ENCODE results near the gene CDNF. TPM values are rescaled to one million over a fixed set of nuclear protein-coding genes. Genes with fewer than 3 reads are reported as not detected.
A peak's percentile ranks its signal among the peaks of the same experiment; 100 is the strongest.

The CDNF gene
- total RNA-seq, 3 donors from 2014 or later: 2.9 to 6.2 (median 5.1) TPM

DNA sequence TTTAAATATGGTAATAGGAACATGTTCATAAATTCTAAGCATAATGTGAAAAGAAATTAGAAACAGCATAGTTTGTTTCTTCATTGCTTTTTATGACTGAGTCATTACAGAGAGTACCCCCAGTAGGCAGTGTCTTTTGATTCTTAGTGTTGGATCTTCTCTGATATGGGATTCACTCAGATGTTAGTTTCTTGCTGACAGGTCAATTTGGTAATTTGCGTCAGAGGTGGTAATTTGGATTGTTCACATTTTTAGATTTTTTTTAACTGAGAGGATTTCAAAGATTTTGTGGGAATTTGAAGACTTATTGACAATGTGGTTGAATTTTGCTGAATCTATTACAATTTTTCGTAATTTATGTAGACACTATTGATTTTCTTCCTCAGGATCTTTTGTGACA is 2.3 kb upstream of the CDNF start:
- Histone ChIP-seq H3K4me3 (no peak overlapping the region), H3K27me3 (no peaks in the 10 kb centered on the region), H3K27ac (no peak overlapping the region), H3K4me1 (peaks cover 0 to 7% of the 10 kb centered on the region in 2 donors), H3K36me3 (peaks cover 21% of the 10 kb centered on the region), H3K9me3 (no peaks in the 10 kb centered on the region)
- intact Hi-C loops (cut with DNase I; ENCODE audit: low total_unique reads): no loop called here
- no peak for DNase-seq (ENCODE audit: low spot score in 2 of 2)
- no peak for TF ChIP-seq POLR2AphosphoS5 (IDR thresholded peaks at IDR 0.05)
- TF ChIP-seq, protein P1, sequence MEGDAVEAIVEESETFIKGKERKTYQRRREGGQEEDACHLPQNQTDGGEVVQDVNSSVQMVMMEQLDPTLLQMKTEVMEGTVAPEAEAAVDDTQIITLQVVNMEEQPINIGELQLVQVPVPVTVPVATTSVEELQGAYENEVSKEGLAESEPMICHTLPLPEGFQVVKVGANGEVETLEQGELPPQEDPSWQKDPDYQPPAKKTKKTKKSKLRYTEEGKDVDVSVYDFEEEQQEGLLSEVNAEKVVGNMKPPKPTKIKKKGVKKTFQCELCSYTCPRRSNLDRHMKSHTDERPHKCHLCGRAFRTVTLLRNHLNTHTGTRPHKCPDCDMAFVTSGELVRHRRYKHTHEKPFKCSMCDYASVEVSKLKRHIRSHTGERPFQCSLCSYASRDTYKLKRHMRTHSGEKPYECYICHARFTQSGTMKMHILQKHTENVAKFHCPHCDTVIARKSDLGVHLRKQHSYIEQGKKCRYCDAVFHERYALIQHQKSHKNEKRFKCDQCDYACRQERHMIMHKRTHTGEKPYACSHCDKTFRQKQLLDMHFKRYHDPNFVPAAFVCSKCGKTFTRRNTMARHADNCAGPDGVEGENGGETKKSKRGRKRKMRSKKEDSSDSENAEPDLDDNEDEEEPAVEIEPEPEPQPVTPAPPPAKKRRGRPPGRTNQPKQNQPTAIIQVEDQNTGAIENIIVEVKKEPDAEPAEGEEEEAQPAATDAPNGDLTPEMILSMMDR (IDR thresholded peaks at IDR 0.05): no peak

DNA sequence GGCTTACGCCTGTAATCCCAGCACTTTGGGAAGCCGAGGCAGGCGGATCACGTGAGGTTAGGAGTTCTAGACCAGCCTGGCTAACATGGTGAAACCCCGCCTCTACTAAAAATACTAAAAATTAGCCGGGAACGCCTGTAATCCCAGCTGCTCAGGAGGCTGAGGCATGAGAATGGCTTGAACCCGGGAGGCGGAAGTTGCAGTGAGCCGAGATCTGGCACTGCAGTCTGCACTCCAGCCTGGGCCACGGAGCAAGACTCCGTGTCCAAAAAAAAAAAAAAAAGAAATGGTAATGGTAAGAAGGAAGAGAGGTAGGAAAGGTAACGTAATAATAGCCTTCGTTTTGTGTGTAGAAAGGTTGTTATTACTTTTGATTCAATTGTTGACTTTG is 1.5 kb upstream of the CDNF start:
- intact Hi-C loops (cut with DNase I; ENCODE audit: low total_unique reads): no loop called here
- DNase-seq (ENCODE audit: low spot score in 2 of 2): no peak
- Histone ChIP-seq H3K27me3 (no peaks in the 10 kb centered on the region), H3K9me3 (no peaks in the 10 kb centered on the region), H3K36me3 (peaks cover 21% of the 10 kb centered on the region), H3K27ac (peak overlapping the region; percentile 96 to 98), H3K4me3 (peak overlapping the region; percentile 94 to 99 (median 98)), H3K4me1 (peaks cover 0 to 7% of the 10 kb centered on the region in 2 donors)
- TF ChIP-seq POLR2AphosphoS5 (IDR thresholded peaks at IDR 0.05): no peak

DNA sequence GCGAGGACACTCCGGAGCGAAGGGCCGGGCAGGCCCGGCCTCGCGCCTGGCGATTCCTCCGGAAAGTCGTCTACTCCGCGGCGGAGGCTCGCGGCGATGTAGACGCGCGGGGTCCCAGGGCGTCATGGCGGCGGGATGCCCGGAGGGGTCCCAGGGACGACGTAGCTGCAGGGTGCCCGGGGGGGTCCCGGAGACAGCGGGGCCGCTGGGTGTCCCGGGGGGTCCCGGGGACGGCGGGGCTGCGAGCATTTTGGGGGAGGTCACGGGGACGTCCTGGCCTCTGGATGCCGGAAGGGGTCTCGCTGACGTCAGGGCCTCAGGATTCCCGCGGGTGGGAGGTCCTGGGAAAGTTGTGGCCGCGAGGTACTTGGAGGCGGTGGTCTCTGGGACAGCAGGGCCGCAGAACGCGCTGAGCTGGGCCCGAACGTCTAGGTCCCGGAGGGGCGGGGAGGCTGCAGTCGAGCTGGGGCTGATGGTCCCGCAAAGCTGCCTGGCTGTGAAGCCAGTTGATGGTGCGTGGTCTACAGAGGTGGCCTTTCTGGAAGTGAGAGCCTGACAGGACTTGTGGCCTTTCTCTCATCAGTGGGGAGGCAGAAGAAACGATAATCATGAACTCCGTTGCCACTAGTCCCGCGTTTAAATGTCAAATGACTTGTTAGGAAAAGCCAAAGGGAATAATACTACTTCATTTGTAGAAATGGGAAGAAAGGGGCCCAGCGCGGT is 906 bp upstream of the CDNF start:
- DNase-seq (ENCODE audit: low spot score in 2 of 2): peak; percentile 28 to 54
- Histone ChIP-seq H3K36me3 (peaks cover 19% of the 10 kb centered on the region), H3K4me1 (peaks cover 0 to 7% of the 10 kb centered on the region in 2 donors), H3K27me3 (no peaks in the 10 kb centered on the region), H3K27ac (peak overlapping the region; percentile 96 to 98), H3K9me3 (no peaks in the 10 kb centered on the region), H3K4me3 (peak overlapping the region; percentile 94 to 99 (median 98))
- intact Hi-C loops (cut with DNase I; ENCODE audit: low total_unique reads): no loop called here
- TF ChIP-seq, protein P1 (IDR thresholded peaks at IDR 0.05): no peak
- TF ChIP-seq POLR2AphosphoS5 (IDR thresholded peaks at IDR 0.05) (no peak), POLR2A (IDR thresholded peaks at IDR 0.05) (no peak)

DNA sequence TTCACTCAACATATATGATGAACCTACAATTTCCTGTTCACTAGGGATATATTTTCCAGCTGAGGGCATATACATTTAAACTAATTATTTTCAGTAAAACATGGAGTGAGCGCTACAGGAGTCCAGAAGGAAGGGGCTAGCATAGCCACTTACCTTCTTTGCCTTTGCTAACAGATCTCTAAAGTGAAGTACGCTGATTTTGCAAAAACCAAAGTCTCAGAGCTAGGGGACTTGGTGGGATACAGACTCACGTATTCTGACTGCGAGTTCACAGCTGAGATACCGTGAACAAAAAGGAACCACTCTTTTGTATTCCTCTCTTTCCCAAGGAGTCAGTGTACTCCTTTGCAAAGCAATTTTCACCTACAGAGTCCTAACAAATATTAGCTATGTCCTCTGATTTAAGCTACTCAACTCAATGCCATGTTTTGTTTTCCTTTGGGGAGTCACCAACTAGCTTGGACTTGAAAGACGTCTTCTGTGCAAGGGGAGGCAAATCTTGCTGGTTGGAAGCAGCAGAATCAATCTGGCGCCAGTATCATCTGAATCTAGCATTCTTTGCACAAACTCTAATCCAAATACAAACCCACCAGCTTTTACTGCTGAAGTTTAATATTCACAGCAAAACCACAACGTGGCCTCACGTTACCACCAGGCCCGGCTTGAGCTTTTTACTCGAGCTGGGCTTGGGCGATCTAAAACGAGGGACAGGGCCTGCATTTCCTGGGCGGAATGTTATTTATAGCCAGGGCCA is 657 bp downstream of the CDNF start:
- no peak for DNase-seq (ENCODE audit: low spot score in 2 of 2)
- TF ChIP-seq, protein P1 (IDR thresholded peaks at IDR 0.05): no peak
- TF ChIP-seq POLR2AphosphoS5 (IDR thresholded peaks at IDR 0.05): no peak
- no peak for TF ChIP-seq POLR2A (IDR thresholded peaks at IDR 0.05)
- no peaks in the 10 kb centered on the region for H3K9me3 ChIP-seq
- H3K27ac ChIP-seq: peak overlapping the region; percentile 96 to 98
- no peaks in the 10 kb centered on the region for H3K27me3 ChIP-seq
- intact Hi-C loops (cut with DNase I; ENCODE audit: low total_unique reads): no loop called here
- peaks cover 5% of the 10 kb centered on the region for H3K36me3 ChIP-seq
- H3K4me3 ChIP-seq: peak overlapping the region; percentile 94 to 99 (median 98)
- H3K4me1 ChIP-seq: peaks cover 0 to 7% of the 10 kb centered on the region in 2 donors

DNA sequence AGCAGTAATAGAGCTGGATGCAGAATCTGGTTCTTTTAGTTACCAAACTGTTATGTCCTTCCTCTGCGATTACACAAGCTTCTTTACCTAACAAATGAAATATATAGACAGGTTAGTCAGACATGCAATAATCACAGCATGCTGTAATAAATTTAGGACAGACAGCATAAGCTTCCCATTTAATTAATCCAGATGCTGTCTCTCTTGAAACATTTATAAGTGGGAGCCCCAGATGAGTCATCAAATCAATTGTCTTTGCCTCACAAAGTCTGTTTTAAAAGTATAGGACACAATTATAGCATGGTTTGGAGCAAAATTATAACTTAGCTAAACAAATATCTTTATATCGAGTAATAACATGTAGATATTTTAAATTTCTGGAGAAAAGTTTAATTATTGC is 1.6 kb downstream of the CDNF start:
- Histone ChIP-seq H3K4me3 (no peak overlapping the region), H3K27ac (peak overlapping the region in 1 of 2 donors; percentile 96), H3K9me3 (no peaks in the 10 kb centered on the region), H3K36me3 (no peaks in the 10 kb centered on the region), H3K27me3 (no peaks in the 10 kb centered on the region), H3K4me1 (peaks cover 0 to 7% of the 10 kb centered on the region in 2 donors)
- TF ChIP-seq, protein P1 (IDR thresholded peaks at IDR 0.05): no peak
- TF ChIP-seq POLR2AphosphoS5 (IDR thresholded peaks at IDR 0.05) (no peak), POLR2A (IDR thresholded peaks at IDR 0.05) (no peak)
- no peak for DNase-seq (ENCODE audit: low spot score in 2 of 2)
- intact Hi-C loops (cut with DNase I; ENCODE audit: low total_unique reads): no loop called here
